ENCODE data around the gene PTPRN2. TPM values are rescaled to one million over a fixed set of nuclear protein-coding genes. Genes with fewer than 3 reads are reported as not detected.
A peak's percentile ranks its signal among the peaks of the same experiment; 100 is the strongest.

The PTPRN2 gene
- total and polyA plus RNA-seq, 2 donors from 2014 or later, result 4.8 to 6.2 TPM

DNA sequence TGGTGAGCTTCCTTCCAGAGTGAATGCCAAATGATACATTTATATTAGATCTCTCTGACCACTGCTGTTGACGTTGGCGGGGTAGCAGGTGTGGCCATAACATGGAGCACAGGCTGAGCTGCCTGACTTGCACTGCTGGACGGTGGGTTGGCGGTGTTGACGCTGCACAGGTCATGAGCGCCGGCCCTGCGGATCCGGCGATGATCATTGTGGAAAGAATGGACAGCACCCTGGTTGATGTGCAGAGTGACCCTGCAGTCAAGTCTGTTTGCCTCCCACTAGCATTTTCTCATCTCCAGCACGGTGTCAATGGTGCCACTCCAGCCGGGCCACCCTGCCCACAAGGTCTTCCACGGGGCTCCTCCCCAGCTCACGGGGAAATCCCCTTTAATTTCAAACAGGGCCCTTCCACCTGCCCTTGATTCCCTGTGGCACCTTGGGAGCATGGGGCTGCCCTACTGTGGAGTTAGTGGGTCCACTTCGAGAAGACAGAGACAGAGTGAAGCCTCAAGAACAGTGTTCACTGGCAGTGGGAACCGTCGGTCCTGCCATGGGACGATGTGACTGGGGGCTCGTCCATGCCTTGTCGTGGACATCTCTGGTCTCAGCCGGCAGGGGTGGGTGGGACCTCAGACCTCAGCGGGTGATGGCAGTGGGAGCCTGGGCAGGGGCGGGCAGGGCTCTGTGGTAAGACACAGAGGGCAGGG lies 613.5 kb downstream of the PTPRN2 start:
- H3K4me1 ChIP-seq (ENCODE audit: control insufficient read depth in 2 of 3, insufficient read depth in 2 of 3, low read depth in 1 of 3, low read length in 3 of 3), result no peaks in the 10 kb centered on the region
- H3K9ac ChIP-seq (ENCODE audit: low read length in 3 of 3), result no peak overlapping the region
- peak in 2 of 5 donors; percentile 16 to 58 for DNase-seq
- intact Hi-C loops (cut with DNase I), result no loop called here
- H3K36me3 ChIP-seq (ENCODE audit: control insufficient read depth in 2 of 3, insufficient read depth in 3 of 3, low read length in 3 of 3), result no peaks in the 10 kb centered on the region
- H3K9me3 ChIP-seq (ENCODE audit: control insufficient read depth in 2 of 3, insufficient read depth in 1 of 3, low read length in 3 of 3), result peaks cover 0 to 11% (median 0%) of the 10 kb centered on the region in 3 donors
- no peaks in the 10 kb centered on the region for H3K27me3 ChIP-seq (ENCODE audit: control insufficient read depth, insufficient read depth, low read length)
- no peak overlapping the region for H3K27ac ChIP-seq (ENCODE audit: low read depth in 2 of 2, low read length in 2 of 2)
- no peak for FAIRE-seq
- TF ChIP-seq CTCF (IDR thresholded peaks at IDR 0.05; ENCODE audit: borderline replicate concordance, extremely low read depth, insufficient read depth), result no peak
- H3K4me3 ChIP-seq (ENCODE audit: low read length in 3 of 3), result no peak overlapping the region

DNA sequence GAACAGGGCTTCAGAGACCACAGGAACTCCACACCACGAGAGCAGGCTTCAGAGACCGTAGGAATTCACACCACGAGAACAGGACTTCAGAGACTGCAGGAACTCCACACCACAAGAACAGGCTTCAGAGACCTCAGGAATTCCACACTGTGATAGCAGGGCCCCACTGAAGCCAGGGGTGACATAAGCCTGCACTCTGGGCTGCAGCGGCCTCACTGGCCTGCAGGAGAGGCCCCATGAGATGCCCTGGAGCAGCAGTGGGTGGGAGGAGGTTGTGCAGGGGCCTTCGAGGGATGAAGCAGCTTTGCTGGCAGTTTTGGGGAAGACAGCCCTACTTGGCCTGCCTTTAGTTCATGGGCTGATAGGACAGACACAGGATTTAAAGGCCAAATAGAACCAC lies 614.7 kb downstream of the PTPRN2 start:
- Histone ChIP-seq H3K36me3 (ENCODE audit: control insufficient read depth in 2 of 3, insufficient read depth in 3 of 3, low read length in 3 of 3) (no peaks in the 10 kb centered on the region), H3K9ac (ENCODE audit: low read length in 3 of 3) (no peak overlapping the region), H3K4me1 (ENCODE audit: control insufficient read depth in 2 of 3, insufficient read depth in 2 of 3, low read depth in 1 of 3, low read length in 3 of 3) (no peaks in the 10 kb centered on the region), H3K9me3 (ENCODE audit: control insufficient read depth in 2 of 3, insufficient read depth in 1 of 3, low read length in 3 of 3) (peaks cover 0 to 11% (median 0%) of the 10 kb centered on the region in 3 donors), H3K27ac (ENCODE audit: low read depth in 2 of 2, low read length in 2 of 2) (no peak overlapping the region), H3K27me3 (ENCODE audit: control insufficient read depth, insufficient read depth, low read length) (no peaks in the 10 kb centered on the region), H3K4me3 (ENCODE audit: low read length in 3 of 3) (no peak overlapping the region)
- TF ChIP-seq CTCF (IDR thresholded peaks at IDR 0.05; ENCODE audit: borderline replicate concordance, extremely low read depth, insufficient read depth), result no peak
- DNase-seq (peak in 2 of 5 donors; percentile 5 to 7), FAIRE-seq (no peak)
- intact Hi-C loops (cut with DNase I), result no loop called here

- no peak overlapping the region for H3K4me3 ChIP-seq (ENCODE audit: low read length in 3 of 3)
- intact Hi-C loops (cut with DNase I), result no loop called here
- H3K36me3 ChIP-seq (ENCODE audit: control insufficient read depth in 2 of 3, insufficient read depth in 3 of 3, low read length in 3 of 3), result no peaks in the 10 kb centered on the region
- peaks cover 0 to 11% (median 0%) of the 10 kb centered on the region in 3 donors for H3K9me3 ChIP-seq (ENCODE audit: control insufficient read depth in 2 of 3, insufficient read depth in 1 of 3, low read length in 3 of 3)
- TF ChIP-seq CTCF (IDR thresholded peaks at IDR 0.05; ENCODE audit: borderline replicate concordance, extremely low read depth, insufficient read depth), result no peak
- DNase-seq (no peak), FAIRE-seq (no peak)
- H3K4me1 ChIP-seq (ENCODE audit: control insufficient read depth in 2 of 3, insufficient read depth in 2 of 3, low read depth in 1 of 3, low read length in 3 of 3), result no peaks in the 10 kb centered on the region
- H3K27me3 ChIP-seq (ENCODE audit: control insufficient read depth, insufficient read depth, low read length), result no peaks in the 10 kb centered on the region
- H3K9ac ChIP-seq (ENCODE audit: low read length in 3 of 3), result no peak overlapping the region
- H3K27ac ChIP-seq (ENCODE audit: low read depth in 2 of 2, low read length in 2 of 2), result no peak overlapping the region
Measured at GRCh38 chr7:157971501-157971900, 616.1 kb downstream of the PTPRN2 start.

Data from kidney (tissue), 14 donors.